A549 (cell line): ENCODE results near the gene MYL4. TPM values are rescaled to one million over a fixed set of nuclear protein-coding genes. Genes with fewer than 3 reads are reported as not detected.

Experiments
- ATAC-seq, 2 experiments: fragments of 200-7000 bp in 1 of 2; fragments of >200 bp in 1 of 2; cut with Nextera tagmentation in 1 of 2; cut with Tn5 transposase in 1 of 2; 3 replicates each; pipeline versions ENCODE4 v1.8.0 to v1.9.1; 2018 to 2020; ENCODE audit warnings: mild to moderate bottlenecking in 1 of 2, moderate library complexity in 1 of 2
- CTCF ChIA-PET: fragments of 300-600 bp; sonication (Branson Sonifier 250); formaldehyde crosslinking; extraction: SDS; loops from one replicate; lab custom pipeline; 2021; ENCODE audit warnings: antibody characterized with exemption, inconsistent platforms; lab: Yijun Ruan, JAX
- POLR2A ChIA-PET: fragments of 350-600 bp; formaldehyde crosslinking; extraction: SDS; loops from one replicate; lab custom pipeline; 2021; ENCODE audit warnings: antibody characterized with exemption, inconsistent platforms; lab: Yijun Ruan, JAX
- DNase-seq, 2 experiments: peaks; one replicate each; pipeline versions ENCODE4 v3.0.0 to v3.0.0-alpha.2; 2011 to 2016; ENCODE audit warnings: low read depth in 1 of 2, low spot score in 1 of 2
- FAIRE-seq: peaks from 2 replicates; lab custom pipeline; 2011; peaks lifted over from hg19 to GRCh38; lab: Jason Lieb, UNC
- H3K27ac ChIP-seq, 2 experiments: fragments of >200 bp; sonication (Bioruptor Twin); formaldehyde crosslinking; 3 replicates each; pipeline ENCODE4 v1.5.1; 2016 to 2017
- H3K4me1 ChIP-seq: fragments of >200 bp; sonication (Bioruptor Twin); formaldehyde crosslinking; 3 replicates; pipeline ENCODE4 v1.6.1; 2016
- H3K4me2 ChIP-seq: fragments of >200 bp; sonication (Bioruptor Twin); formaldehyde crosslinking; 3 replicates; pipeline ENCODE4 v1.6.1; 2016
- H3K4me3 ChIP-seq: fragments of >200 bp; sonication (Bioruptor Twin); formaldehyde crosslinking; 3 replicates; pipeline ENCODE4 v1.5.1; 2016
- H3K9me3 ChIP-seq: fragments of >200 bp; sonication (Bioruptor Twin); formaldehyde crosslinking; 3 replicates; pipeline ENCODE4 v1.6.1; 2016
- BHLHE40 ChIP-seq: IDR thresholded peaks from 2 replicates; pipeline ENCODE4 v1.6.1; 2012; ENCODE audit warnings: low read depth, low read length, inconsistent platforms
- CHD4 ChIP-seq: fragments of 200-600 bp; sonication (generic); IDR thresholded peaks from 2 replicates; pipeline ENCODE4 v1.6.1; 2016; ENCODE audit warnings: antibody characterized with exemption, mild to moderate bottlenecking, borderline replicate concordance
- EHMT2 ChIP-seq: fragments of 200-600 bp; sonication (generic); IDR thresholded peaks from 2 replicates; pipeline ENCODE4 v1.6.1; 2016; ENCODE audit warnings: antibody characterized with exemption, low read depth, mild to moderate bottlenecking, moderate library complexity
- EP300 ChIP-seq, 2 experiments: fragments of >200 bp; sonication (Bioruptor Twin); formaldehyde crosslinking; IDR thresholded peaks; 2 replicates in 1 of 2; 3 replicates in 1 of 2; pipeline ENCODE4 v1.6.1; 2016 to 2017
- FOSB ChIP-seq: fragments of 250-450 bp; sonication (Bioruptor Pico); IDR thresholded peaks from 2 replicates; pipeline ENCODE4 v1.5.0; 2020; ENCODE audit warnings: mild to moderate bottlenecking, moderate library complexity
- HDAC2 ChIP-seq: fragments of 200-600 bp; sonication (generic); IDR thresholded peaks from 2 replicates; pipeline ENCODE4 v1.6.1; 2016
- HOXB13 ChIP-seq: fragments of 250-450 bp; sonication (Bioruptor Pico); IDR thresholded peaks from 2 replicates; pipeline ENCODE4 v1.5.0; 2020; ENCODE audit warnings: low read depth, mild to moderate bottlenecking, moderate library complexity
- JUN ChIP-seq, 2 experiments: fragments of >200 bp; sonication (Bioruptor Twin); formaldehyde crosslinking; IDR thresholded peaks; 2 replicates in 1 of 2; 3 replicates in 1 of 2; pipeline ENCODE4 v1.6.1; 2016 to 2017
- JUNB ChIP-seq: fragments of >200 bp; sonication (Bioruptor Twin); formaldehyde crosslinking; IDR thresholded peaks from 2 replicates; pipeline ENCODE4 v1.6.1; 2016
- KDM1A ChIP-seq: fragments of 200-600 bp; sonication (generic); IDR thresholded peaks from 2 replicates; pipeline ENCODE4 v1.6.1; 2016; ENCODE audit warnings: low read depth, mild to moderate bottlenecking
- MAZ ChIP-seq: fragments of 150-350 bp; IDR thresholded peaks from 2 replicates; pipeline ENCODE4 v1.6.1; 2014; ENCODE audit warnings: antibody characterized with exemption, low read depth, low read length, borderline replicate concordance
- NFE2L2 ChIP-seq: fragments of 150-350 bp; conservative IDR thresholded peaks from 2 replicates; pipeline ENCODE4 v1.6.1; 2014; ENCODE audit warnings: low read length
- NPAS2 ChIP-seq: fragments of 250-450 bp; sonication (Bioruptor Pico); IDR thresholded peaks from 2 replicates; pipeline ENCODE4 v1.8.0; 2022; ENCODE audit warnings: mild to moderate bottlenecking, moderate library complexity, borderline replicate concordance
- NR3C1 ChIP-seq: fragments of >200 bp; sonication (Bioruptor Twin); formaldehyde crosslinking; IDR thresholded peaks from 3 replicates; pipeline ENCODE4 v1.6.1; 2017
- PHF8 ChIP-seq: fragments of 200-600 bp; sonication (generic); IDR thresholded peaks from 2 replicates; pipeline ENCODE4 v1.6.1; 2016; ENCODE audit warnings: low read depth, mild to moderate bottlenecking, antibody characterized with exemption, moderate library complexity, borderline replicate concordance
- POLR2A ChIP-seq: IDR thresholded peaks from 2 replicates; pipeline ENCODE4 v1.6.1; 2012; ENCODE audit warnings: mild to moderate bottlenecking, low read length
- RARB ChIP-seq: fragments of 250-450 bp; sonication (Bioruptor Pico); IDR thresholded peaks from 2 replicates; pipeline ENCODE4 v1.8.0; 2021; ENCODE audit warnings: mild to moderate bottlenecking, moderate library complexity
- ZC3H11A ChIP-seq: fragments of 450-650 bp; IDR thresholded peaks from 2 replicates; pipeline ENCODE4 v1.6.1; 2014; ENCODE audit warnings: antibody characterized with exemption, mild to moderate bottlenecking
- WGBS: methylation state at CpG from one replicate; pipeline ENCODE4 v1.1.6; 2017; ENCODE audit errors: missing lambda C conversion rate; 5-methylcytosine and 5-hydroxymethylcytosine counted together
- polyA plus RNA-seq, 4 experiments: library from polyadenylated mRNA; depleted of rRNA in 3 of 4; stranded (reverse); fragments of >200 nt; fragmentation: RNase III in 1 of 4; extraction: RNeasy Plus Mini Kit Qiagen cat#74134 plus additional on column Dnase treatment in 1 of 4; gene quantifications; 2 replicates in 3 of 4; 3 replicates in 1 of 4; pipeline ENCODE4 v1.2.3, GENCODE V29; 2011 to 2017
- TF ChIP-seq, protein P1 (sequence below): fragments of >200 bp; sonication (Bioruptor Twin); formaldehyde crosslinking; IDR thresholded peaks from 3 replicates; pipeline ENCODE4 v1.5.1; 2016
- TF ChIP-seq, protein P2 (sequence below): fragments of 450-650 bp; IDR thresholded peaks from 2 replicates; pipeline ENCODE4 v1.6.1; 2014; ENCODE audit warnings: antibody characterized with exemption
- TF ChIP-seq, protein P3 (sequence below): fragments of 250-450 bp; sonication (Bioruptor Pico); IDR thresholded peaks from 2 replicates; pipeline ENCODE4 v1.5.0; 2020; ENCODE audit warnings: low read depth, mild to moderate bottlenecking, moderate library complexity
- TF ChIP-seq, protein P4 (sequence below): fragments of >200 bp; sonication (Bioruptor Twin); formaldehyde crosslinking; IDR thresholded peaks from 2 replicates; pipeline ENCODE4 v1.6.1; 2016
- TF ChIP-seq, protein P5 (sequence below): IDR thresholded peaks from 2 replicates; pipeline ENCODE4 v1.6.1; 2012
- TF ChIP-seq, protein P6 (sequence below): fragments of 150-350 bp; IDR thresholded peaks from 2 replicates; pipeline ENCODE4 v1.6.1; 2014; ENCODE audit warnings: low read depth, mild to moderate bottlenecking, low read length

Gene MYL4
- polyA plus RNA-seq, 2 of the 4 experiments (the other 2 are of a cell fraction) = not detected

DNA sequence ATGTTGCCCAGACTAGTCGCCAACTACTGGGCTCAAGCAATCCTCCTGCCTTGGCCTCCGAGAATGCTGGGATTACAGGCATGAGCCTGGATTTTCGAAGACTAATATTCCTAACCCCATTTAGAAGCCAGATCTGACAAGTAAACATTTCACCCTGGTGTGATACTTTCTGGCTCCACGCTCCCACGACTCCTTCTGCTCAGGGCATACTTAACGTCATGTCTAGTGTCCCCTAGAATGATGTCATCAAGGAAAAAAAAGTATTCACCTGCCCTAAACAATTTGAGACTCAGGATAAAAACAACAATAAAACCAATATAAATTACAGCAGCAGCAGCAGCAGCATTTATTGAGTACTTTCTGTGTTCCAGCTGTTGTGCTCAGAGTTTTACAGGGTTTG lies 57.6 kb downstream of the MYL4 start:
- H3K4me3 ChIP-seq = no peak overlapping the region
- POLR2A ChIA-PET = no interaction called here
- CTCF ChIA-PET = interaction anchor here (1.0 to 4.0 kb wide), 4 partner anchors 9 to 48 kb away, joined by 3 to 13 read pairs (median 4); partner anchors contain the start of gene ITGB3
- WGBS = 88% methylated on average over 6 of the region's 6 CpGs
- DNase-seq = no peak
- H3K27ac ChIP-seq = peak overlapping the region in 1 of 2 experiments; percentile 46; a peak in 3 of 6 replicates
- no peak for FAIRE-seq
- no peak overlapping the region for H3K4me2 ChIP-seq
- H3K9me3 ChIP-seq = peaks cover 8% of the 10 kb centered on the region
- TF ChIP-seq MAZ (no peak), CHD4 (no peak), PHF8 (no peak), NR3C1 (no peak), RARB (no peak), NFE2L2 (no peak), JUN (IDR thresholded peaks at IDR 0.05) (no peak), JUNB (no peak), NPAS2 (no peak)
- TF ChIP-seq, all 56 proteins: peak for 0
- peaks cover 20% of the 10 kb centered on the region for H3K4me1 ChIP-seq
- no peak for ATAC-seq

DNA sequence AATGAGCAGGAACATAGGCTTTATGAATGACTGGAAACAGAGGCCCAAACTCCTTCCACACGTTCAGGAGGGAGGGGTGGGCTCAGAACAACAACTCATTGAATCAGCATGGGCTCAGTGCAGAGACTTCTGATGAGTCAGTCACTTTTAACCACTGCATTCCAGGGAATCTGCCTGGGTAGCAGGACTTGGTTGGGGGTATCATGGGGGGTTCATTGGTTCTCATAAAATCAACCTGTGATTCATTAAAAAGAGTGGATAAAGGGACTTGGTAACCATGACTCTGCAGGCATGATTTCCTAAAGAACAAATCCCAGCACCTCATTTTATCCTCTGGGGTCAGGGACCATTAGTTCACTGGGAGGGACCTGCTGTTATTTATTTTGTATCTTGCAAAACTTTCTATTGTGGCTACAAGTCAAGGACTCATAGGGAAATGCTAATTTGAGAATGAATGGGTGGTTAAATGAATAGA lies 58.2 kb downstream of the MYL4 start:
- H3K27ac ChIP-seq = peak overlapping the region in 1 of 2 experiments; percentile 46; a peak in 2 of 6 replicates

More for the DNA sequence above, 58.2 kb downstream of the MYL4 start:
- Histone ChIP-seq H3K4me3 (no peak overlapping the region), H3K4me1 (peaks cover 20% of the 10 kb centered on the region), H3K4me2 (0 out of 3 replicates have a peak overlapping the region, but pooled peaks have one; percentile 3), H3K9me3 (peaks cover 8% of the 10 kb centered on the region)
- POLR2A ChIA-PET = no interaction called here
- 8% methylated on average over 1 of the region's 1 CpG for WGBS
- DNase-seq (peak in 1 of 2 experiments; percentile 20), ATAC-seq (peak; percentile 61 to 70; a peak in 5 of 6 replicates), FAIRE-seq (no peak)
- CTCF ChIA-PET = interaction anchor here (1.6 kb wide), 1 partner anchor 37 kb away, joined by 4 read pairs; no protein-coding TSS in a partner anchor
- TF ChIP-seq, protein P1, sequence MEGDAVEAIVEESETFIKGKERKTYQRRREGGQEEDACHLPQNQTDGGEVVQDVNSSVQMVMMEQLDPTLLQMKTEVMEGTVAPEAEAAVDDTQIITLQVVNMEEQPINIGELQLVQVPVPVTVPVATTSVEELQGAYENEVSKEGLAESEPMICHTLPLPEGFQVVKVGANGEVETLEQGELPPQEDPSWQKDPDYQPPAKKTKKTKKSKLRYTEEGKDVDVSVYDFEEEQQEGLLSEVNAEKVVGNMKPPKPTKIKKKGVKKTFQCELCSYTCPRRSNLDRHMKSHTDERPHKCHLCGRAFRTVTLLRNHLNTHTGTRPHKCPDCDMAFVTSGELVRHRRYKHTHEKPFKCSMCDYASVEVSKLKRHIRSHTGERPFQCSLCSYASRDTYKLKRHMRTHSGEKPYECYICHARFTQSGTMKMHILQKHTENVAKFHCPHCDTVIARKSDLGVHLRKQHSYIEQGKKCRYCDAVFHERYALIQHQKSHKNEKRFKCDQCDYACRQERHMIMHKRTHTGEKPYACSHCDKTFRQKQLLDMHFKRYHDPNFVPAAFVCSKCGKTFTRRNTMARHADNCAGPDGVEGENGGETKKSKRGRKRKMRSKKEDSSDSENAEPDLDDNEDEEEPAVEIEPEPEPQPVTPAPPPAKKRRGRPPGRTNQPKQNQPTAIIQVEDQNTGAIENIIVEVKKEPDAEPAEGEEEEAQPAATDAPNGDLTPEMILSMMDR = no peak
- TF ChIP-seq, protein P2, sequence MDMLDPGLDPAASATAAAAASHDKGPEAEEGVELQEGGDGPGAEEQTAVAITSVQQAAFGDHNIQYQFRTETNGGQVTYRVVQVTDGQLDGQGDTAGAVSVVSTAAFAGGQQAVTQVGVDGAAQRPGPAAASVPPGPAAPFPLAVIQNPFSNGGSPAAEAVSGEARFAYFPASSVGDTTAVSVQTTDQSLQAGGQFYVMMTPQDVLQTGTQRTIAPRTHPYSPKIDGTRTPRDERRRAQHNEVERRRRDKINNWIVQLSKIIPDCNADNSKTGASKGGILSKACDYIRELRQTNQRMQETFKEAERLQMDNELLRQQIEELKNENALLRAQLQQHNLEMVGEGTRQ = no peak
- TF ChIP-seq FOSB (CRISPR knock-in tag) = no peak
- TF ChIP-seq, protein P3, sequence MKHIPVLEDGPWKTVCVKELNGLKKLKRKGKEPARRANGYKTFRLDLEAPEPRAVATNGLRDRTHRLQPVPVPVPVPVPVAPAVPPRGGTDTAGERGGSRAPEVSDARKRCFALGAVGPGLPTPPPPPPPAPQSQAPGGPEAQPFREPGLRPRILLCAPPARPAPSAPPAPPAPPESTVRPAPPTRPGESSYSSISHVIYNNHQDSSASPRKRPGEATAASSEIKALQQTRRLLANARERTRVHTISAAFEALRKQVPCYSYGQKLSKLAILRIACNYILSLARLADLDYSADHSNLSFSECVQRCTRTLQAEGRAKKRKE (CRISPR knock-in tag) = no peak
- no peak for TF ChIP-seq BHLHE40
- TF ChIP-seq POLR2A = no peak
- no peak for TF ChIP-seq ZC3H11A
- no peak for TF ChIP-seq EP300 (IDR thresholded peaks at IDR 0.05)
- TF ChIP-seq EHMT2 = no peak
- TF ChIP-seq, protein P4, sequence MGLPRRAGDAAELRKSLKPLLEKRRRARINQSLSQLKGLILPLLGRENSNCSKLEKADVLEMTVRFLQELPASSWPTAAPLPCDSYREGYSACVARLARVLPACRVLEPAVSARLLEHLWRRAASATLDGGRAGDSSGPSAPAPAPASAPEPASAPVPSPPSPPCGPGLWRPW = no peak
- TF ChIP-seq MAZ = no peak
- TF ChIP-seq HOXB13 (CRISPR knock-in tag) = no peak
- no peak for TF ChIP-seq RARB
- TF ChIP-seq HDAC2 = no peak
- TF ChIP-seq, protein P5, sequence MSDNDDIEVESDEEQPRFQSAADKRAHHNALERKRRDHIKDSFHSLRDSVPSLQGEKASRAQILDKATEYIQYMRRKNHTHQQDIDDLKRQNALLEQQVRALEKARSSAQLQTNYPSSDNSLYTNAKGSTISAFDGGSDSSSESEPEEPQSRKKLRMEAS = no peak
- TF ChIP-seq NR3C1 = no peak
- no peak for TF ChIP-seq KDM1A
- TF ChIP-seq, protein P6, sequence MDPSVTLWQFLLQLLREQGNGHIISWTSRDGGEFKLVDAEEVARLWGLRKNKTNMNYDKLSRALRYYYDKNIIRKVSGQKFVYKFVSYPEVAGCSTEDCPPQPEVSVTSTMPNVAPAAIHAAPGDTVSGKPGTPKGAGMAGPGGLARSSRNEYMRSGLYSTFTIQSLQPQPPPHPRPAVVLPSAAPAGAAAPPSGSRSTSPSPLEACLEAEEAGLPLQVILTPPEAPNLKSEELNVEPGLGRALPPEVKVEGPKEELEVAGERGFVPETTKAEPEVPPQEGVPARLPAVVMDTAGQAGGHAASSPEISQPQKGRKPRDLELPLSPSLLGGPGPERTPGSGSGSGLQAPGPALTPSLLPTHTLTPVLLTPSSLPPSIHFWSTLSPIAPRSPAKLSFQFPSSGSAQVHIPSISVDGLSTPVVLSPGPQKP = no peak
